ENCODE results near the gene GPX6. TPM values are rescaled to one million over a fixed set of nuclear protein-coding genes. Genes with fewer than 3 reads are reported as not detected.

Gene GPX6
- total RNA-seq, 1 donor from 2014 or later: not detected

DNA sequence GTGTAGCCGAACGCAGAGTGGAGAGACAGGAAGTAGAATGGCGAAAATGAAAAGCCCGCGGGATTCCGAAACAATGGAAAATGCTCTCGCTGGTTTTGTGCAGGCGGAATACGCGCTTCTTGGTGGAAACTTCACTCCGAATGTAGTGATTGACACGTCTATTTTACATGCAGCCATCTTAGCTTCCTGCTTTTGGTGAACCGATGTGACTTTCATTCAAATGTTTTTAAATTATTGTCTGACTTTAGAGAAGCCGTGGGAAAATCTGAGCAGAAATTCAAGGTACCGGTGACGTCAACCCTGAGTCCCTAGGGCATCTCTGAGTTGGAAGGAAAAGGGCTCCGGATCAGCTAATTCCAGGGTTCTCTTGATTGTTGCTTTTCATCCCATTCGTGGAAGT is 21.5 kb upstream of the GPX6 start:
- TF ChIP-seq, protein P1, sequence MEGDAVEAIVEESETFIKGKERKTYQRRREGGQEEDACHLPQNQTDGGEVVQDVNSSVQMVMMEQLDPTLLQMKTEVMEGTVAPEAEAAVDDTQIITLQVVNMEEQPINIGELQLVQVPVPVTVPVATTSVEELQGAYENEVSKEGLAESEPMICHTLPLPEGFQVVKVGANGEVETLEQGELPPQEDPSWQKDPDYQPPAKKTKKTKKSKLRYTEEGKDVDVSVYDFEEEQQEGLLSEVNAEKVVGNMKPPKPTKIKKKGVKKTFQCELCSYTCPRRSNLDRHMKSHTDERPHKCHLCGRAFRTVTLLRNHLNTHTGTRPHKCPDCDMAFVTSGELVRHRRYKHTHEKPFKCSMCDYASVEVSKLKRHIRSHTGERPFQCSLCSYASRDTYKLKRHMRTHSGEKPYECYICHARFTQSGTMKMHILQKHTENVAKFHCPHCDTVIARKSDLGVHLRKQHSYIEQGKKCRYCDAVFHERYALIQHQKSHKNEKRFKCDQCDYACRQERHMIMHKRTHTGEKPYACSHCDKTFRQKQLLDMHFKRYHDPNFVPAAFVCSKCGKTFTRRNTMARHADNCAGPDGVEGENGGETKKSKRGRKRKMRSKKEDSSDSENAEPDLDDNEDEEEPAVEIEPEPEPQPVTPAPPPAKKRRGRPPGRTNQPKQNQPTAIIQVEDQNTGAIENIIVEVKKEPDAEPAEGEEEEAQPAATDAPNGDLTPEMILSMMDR (IDR thresholded peaks at IDR 0.05; ENCODE audit: partially characterized antibody, unreplicated experiment): no peak
- H3K9me3 Mint-ChIP-seq (ENCODE audit: unreplicated experiment): peaks cover 8% of the 10 kb centered on the region
- H3K27me3 Mint-ChIP-seq (ENCODE audit: unreplicated experiment): peaks cover 12% of the 10 kb centered on the region
- DNase-seq: peak; percentile 30
- peak overlapping the region; percentile 92 for H3K27ac Mint-ChIP-seq (ENCODE audit: unreplicated experiment)
- peak overlapping the region; percentile 88 for H3K4me3 Mint-ChIP-seq (ENCODE audit: unreplicated experiment)
- peaks cover 4% of the 10 kb centered on the region for H3K4me1 Mint-ChIP-seq (ENCODE audit: low read depth, unreplicated experiment)
- no peaks in the 10 kb centered on the region for H3K36me3 Mint-ChIP-seq (ENCODE audit: unreplicated experiment)

DNA sequence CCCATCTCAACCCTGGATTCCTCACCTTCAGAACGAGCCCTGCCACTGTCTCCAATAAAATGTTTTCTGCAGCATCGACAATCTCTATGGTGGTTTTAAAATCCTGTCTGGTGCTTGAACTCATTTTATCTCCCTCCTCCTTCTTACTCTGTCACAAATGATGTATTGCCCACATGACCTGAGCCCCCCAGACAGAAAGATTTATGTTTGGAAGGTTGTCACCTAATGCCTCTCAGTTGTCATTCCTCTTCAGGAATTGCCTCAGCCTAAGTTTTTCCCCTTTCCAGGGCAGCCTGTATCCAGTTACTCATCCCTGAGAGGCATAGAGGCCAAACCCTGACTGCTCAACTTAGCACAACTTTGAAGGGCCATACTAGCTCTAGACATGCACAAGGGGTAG is 19.3 kb upstream of the GPX6 start:
- H3K4me1 Mint-ChIP-seq (ENCODE audit: low read depth, unreplicated experiment): peaks cover 3% of the 10 kb centered on the region
- no peak for DNase-seq
- H3K4me3 Mint-ChIP-seq (ENCODE audit: unreplicated experiment): no peak overlapping the region
- H3K27me3 Mint-ChIP-seq (ENCODE audit: unreplicated experiment): peaks cover 8% of the 10 kb centered on the region
- peaks cover 8% of the 10 kb centered on the region for H3K9me3 Mint-ChIP-seq (ENCODE audit: unreplicated experiment)
- TF ChIP-seq, protein P1 (IDR thresholded peaks at IDR 0.05; ENCODE audit: partially characterized antibody, unreplicated experiment): no peak
- no peak overlapping the region for H3K27ac Mint-ChIP-seq (ENCODE audit: unreplicated experiment)
- no peaks in the 10 kb centered on the region for H3K36me3 Mint-ChIP-seq (ENCODE audit: unreplicated experiment)

DNA sequence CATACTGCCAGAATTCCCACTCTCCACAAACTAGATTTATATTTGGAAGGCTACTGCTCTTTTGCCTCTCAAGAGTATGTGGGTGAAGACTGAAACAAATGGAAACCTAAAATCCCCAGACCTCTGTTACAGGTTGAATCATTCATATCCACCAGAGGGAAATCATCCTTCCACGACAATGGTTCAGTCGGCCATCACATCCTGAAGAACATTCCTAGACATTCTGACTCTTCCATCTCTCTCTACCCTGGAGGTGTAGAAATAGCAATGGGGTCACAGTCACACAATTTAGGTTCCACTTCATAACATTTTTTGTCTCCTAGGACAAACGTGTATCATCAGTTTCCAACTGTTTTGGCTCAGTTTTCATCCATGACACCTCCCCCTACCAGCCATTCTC is 18.7 kb upstream of the GPX6 start:
- Mint-ChIP-seq H3K9me3 (ENCODE audit: unreplicated experiment) (peaks cover 8% of the 10 kb centered on the region), H3K27me3 (ENCODE audit: unreplicated experiment) (peaks cover 8% of the 10 kb centered on the region), H3K4me3 (ENCODE audit: unreplicated experiment) (no peak overlapping the region), H3K4me1 (ENCODE audit: low read depth, unreplicated experiment) (peaks cover 3% of the 10 kb centered on the region), H3K27ac (ENCODE audit: unreplicated experiment) (no peak overlapping the region), H3K36me3 (ENCODE audit: unreplicated experiment) (no peaks in the 10 kb centered on the region)
- no peak for DNase-seq
- TF ChIP-seq, protein P1 (IDR thresholded peaks at IDR 0.05; ENCODE audit: partially characterized antibody, unreplicated experiment): no peak

DNA sequence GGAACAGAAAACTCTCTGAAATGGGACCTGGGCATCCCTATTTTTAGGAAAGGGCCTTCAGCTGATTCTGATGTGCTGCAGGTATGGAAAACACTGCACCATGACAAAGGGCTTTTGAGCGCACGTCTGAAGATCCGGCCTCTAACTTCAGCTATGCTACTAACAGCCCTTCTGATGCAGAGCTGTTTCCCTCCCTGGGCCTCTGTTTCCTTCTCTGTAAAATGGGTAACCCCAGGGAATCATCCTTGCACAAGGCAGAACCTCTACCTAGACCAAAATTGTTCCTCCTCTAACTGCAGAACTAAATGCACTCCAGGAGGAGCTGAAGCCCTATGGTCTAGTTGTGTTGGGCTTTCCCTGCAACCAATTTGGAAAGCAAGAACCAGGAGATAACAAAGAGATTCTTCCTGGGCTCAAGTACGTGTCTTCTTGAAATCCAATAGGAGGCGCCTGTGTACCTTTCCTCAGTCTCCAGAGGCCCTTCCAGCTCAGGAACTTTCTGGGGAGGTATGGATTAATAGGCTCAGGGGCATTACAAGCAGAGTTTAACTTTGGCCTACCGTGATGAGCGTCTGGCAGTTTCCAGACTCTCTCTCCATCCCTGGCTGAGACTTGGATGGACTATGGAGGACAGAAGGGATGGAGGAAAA is 16.0 kb upstream of the GPX6 start:
- TF ChIP-seq, protein P1 (IDR thresholded peaks at IDR 0.05; ENCODE audit: partially characterized antibody, unreplicated experiment): no peak
- Mint-ChIP-seq H3K27ac (ENCODE audit: unreplicated experiment) (no peak overlapping the region), H3K36me3 (ENCODE audit: unreplicated experiment) (no peaks in the 10 kb centered on the region), H3K4me3 (ENCODE audit: unreplicated experiment) (no peak overlapping the region), H3K4me1 (ENCODE audit: low read depth, unreplicated experiment) (no peaks in the 10 kb centered on the region), H3K9me3 (ENCODE audit: unreplicated experiment) (no peaks in the 10 kb centered on the region), H3K27me3 (ENCODE audit: unreplicated experiment) (peaks cover 4% of the 10 kb centered on the region)
- no peak for DNase-seq

DNA sequence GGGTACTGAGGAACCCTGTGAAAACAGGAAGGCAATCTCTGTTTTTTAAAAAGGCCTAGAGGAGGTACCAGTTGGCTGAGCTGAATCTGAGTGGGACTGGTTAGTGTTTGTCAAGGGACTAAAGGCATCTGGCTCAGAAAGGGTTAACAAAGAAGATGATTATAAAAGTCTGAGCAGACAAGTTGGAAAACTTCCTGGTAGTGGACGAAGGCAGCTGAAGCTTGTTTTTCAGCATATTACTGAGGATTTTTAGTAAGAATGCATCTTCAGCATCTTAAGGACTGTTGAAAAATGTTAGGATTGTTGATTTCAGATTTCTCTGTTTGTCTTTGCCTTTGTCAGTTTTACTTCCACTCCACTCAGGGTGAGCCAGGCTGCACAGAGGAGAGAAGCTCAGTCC is 15.2 kb upstream of the GPX6 start:
- TF ChIP-seq, protein P1 (IDR thresholded peaks at IDR 0.05; ENCODE audit: partially characterized antibody, unreplicated experiment): no peak
- peaks cover 4% of the 10 kb centered on the region for H3K27me3 Mint-ChIP-seq (ENCODE audit: unreplicated experiment)
- no peak overlapping the region for H3K27ac Mint-ChIP-seq (ENCODE audit: unreplicated experiment)
- no peak for DNase-seq
- no peaks in the 10 kb centered on the region for H3K9me3 Mint-ChIP-seq (ENCODE audit: unreplicated experiment)
- H3K4me1 Mint-ChIP-seq (ENCODE audit: low read depth, unreplicated experiment): no peaks in the 10 kb centered on the region
- no peaks in the 10 kb centered on the region for H3K36me3 Mint-ChIP-seq (ENCODE audit: unreplicated experiment)
- H3K4me3 Mint-ChIP-seq (ENCODE audit: unreplicated experiment): no peak overlapping the region

Measured in glutamatergic neuron (in vitro differentiated cells).